GM18519 (cell line): ENCODE results near the gene SCO2.

Source experiments
- ATAC-seq: cut with Tn5 transposase; IDR thresholded peaks from one replicate; pipeline ENCODE4 v1.9.1; 2021; ENCODE audit warnings: mild to moderate bottlenecking, moderate library complexity; ENCODE audit not compliant: unreplicated experiment, low FRiP score

The SCO2 gene

DNA sequence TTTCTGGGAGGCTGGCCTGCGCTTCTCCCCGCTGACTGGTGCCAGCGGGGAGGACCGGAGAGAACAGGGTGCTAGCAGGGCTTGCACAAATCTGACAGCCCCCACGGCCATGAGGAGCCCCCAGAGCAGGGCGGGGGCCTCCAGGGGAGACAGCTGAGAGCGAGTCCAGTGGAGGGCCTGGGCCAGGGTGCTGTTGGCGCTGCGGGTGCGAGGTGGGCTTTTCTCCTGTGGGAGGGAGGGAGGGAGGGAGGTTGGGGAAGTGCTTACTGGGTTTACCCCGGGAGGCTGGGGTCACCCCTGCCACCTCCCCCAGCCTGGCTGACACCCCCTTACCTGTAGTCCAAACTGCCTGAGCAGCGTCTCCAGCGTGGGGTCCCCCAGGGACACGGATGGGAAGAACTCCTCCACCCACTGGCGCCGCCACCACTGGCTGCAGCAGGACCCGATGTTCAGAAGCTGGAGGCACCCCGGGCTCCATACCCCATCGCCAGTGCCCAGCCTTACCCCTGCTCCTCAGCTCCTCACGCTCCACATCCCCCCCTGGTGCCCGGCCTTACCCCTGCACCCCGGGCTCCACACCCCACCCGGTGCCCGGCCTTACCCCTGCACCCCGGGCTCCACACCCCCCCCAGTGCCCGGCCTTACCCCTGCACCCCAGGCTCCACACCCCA, 21.8 kb downstream of the SCO2 start:
- no peak for ATAC-seq

GRCh38 chr22:50502628-50503474, 22.5 kb downstream of the SCO2 start:
- no peak for ATAC-seq

- no peak for ATAC-seq
Measured at GRCh38 chr22:50502096-50502495, 23.3 kb downstream of the SCO2 start.

- ATAC-seq: no peak
Measured at GRCh38 chr22:50500452-50500851, 24.9 kb downstream of the SCO2 start.

- ATAC-seq: no peak
Measured at GRCh38 chr22:50498322-50498890, 27.0 kb downstream of the SCO2 start.

DNA sequence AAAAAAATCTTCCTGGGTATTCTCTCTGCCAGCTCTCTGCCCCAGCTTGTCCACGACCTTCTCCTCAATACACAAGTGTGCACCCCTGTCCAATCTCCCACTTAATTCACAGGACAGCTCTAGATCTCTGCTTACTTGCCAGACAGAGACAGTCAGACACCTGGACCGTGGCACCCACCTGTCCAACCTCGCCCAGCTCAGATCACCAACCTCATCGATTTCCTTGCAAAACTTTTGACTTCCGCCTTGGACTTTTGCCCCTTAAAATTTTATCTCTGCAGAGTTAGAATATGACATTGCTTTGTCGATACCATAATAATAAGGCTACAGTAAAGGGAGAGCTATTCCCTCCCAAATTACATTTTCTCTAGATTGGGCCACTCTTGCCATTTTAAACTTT, 28.3 kb downstream of the SCO2 start:
- ATAC-seq: no peak

GRCh38 chr22:50490531-50491308, 34.7 kb downstream of the SCO2 start:
- ATAC-seq: no peak

GRCh38 chr22:50489363-50490243, 35.8 kb downstream of the SCO2 start:
- ATAC-seq: no peak

- ATAC-seq: no peak
Measured at GRCh38 chr22:50488886-50489285, 36.5 kb downstream of the SCO2 start.

DNA sequence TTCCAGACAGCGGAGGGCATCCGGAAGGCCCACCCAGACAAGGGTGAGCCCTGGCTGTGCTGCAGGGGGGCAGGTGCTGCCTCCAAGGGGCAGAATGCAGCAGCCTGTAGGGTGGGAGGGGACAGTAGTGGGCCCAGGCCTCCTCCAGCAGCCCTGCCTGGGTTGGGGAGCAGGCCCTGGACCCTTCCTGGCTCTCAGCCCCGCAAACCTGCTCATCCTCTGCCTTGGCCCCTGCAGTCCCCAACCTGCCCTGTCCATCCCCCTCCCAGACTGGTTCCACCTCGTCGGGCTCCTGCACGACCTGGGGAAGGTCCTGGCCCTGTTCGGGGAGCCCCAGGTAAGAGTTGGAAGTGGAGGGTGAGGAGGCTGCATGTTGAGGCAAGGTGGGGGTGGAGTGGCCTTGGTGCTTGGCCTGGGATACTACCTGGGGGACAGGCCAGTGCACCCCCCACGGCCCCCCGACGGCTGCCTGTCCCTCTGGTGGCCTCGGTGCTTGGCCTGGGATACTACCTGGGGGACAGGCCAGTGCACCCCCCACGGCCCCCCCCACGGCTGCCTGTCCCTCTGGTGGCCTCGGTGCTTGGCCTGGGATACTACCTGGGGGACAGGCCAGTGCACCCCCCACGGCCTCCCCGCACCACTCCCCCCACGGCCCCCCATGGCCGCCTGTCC, 37.3 kb downstream of the SCO2 start:
- no peak for ATAC-seq

DNA sequence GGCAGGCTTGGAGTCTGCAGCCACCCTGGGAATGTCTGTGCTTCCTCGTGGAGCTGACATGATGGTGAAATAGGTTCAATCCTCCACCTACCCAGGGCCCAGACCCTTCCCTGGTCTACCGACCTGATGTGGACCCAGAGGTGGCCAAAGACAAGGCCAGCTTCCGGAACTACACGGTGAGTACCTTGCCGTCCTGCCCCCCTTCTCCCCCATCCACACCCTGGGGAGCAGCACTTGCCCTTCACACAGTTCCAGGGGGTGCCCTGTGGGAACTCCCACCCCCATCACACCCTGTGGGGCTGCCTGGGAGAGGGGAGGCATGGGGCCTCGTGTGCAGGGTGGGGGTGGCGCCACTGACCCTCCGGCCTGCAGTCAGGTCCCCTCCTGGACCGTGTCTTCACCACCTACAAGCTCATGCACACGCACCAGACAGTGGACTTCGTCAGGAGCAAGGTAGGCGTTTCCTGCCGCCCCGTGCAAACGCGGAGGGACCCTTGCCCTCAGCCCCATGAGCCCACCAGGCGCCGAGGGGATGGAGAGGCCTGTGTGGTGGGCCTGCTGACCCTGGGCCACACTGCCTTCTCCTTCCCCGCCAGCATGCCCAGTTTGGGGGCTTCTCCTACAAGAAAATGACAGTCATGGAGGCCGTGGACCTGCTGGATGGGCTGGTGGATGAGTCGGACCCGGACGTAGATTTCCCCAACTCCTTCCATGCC, 38.0 kb downstream of the SCO2 start:
- ATAC-seq: no peak

DNA sequence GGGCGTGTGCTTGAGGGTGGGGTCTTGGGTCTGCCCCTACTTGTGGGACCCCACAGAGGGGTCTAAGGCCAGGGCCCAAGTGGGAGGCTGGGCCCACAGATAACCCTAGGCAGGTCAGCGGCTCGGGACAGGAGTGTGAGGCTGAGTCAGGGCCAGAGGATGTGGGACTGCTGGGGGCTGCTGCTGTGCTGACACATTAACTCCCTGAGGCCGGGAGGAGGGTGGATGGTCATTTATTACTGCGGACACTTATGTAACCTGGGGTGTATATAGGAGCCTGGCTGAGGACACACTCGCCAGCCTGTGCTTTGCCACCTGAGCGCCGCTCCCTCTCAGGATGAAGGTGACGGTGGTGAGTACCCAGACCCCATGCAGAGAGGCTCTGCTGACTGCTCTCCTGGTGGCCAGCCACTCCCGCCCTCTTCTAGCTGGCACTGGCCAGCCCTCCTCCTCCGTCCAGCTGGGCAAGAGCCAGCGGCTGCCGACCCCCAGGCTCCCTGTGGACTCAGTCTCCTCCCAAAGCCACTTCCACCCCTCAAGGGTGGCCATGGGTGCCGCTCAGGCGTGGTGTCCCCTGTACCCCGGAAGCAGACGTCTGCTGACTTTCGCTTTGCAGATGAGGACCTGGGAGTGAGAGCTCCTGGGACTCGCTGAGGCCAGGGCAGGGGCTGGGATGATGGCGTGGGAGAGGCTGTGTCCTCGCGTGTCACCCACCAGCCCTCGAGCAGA, 38.7 kb downstream of the SCO2 start, which contains the start of gene MIOX:
TSS of gene MIOX (plus strand) at position 299 of the 729 bp plus-strand sequence. CDS start at position 338, 39 bp downstream.
- no peak for ATAC-seq

DNA sequence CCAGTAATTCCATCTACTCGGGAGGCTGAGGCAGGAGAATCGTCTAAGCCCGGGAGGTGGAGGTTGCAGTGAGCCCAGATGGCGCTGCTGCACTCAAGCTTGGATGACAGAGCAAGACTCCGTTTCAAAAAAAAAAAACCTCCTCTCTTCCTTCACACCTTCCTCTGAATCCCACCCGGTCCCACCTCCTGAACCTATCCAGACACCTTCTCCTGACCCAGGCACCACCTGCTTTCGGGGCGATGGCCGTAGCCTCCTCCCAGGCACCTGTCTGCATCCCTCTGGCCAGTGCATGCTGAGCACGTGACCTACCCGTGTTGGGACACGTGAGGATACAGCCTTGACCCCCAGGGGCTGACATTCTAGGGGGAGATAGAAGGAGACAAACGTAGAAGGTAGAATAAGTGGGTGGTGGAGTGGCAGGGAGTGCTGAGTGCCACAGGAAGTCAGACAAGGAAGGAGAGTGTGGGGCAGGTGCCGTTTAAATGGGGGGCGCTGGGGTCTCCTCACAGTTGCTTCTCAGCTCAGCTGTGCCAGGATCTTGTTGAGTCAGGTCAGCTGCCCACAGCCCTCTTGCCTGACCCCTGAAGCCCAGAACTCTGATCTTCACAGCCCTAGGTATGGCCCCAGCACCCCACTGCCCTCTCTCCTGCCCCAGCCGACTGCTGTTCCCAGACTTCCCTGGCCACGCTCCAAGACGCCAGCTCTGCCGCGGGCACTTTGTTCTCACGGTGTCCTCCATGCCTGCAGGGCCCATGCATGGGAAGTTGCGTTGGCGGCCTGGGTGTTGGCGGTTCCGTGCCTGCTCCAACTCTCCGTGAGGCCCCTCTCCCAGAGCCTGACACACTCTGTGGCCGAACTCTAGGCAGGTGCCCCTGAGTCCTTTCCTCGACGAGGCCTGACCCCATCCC, 39.9 kb downstream of the SCO2 start:
- no peak for ATAC-seq

DNA sequence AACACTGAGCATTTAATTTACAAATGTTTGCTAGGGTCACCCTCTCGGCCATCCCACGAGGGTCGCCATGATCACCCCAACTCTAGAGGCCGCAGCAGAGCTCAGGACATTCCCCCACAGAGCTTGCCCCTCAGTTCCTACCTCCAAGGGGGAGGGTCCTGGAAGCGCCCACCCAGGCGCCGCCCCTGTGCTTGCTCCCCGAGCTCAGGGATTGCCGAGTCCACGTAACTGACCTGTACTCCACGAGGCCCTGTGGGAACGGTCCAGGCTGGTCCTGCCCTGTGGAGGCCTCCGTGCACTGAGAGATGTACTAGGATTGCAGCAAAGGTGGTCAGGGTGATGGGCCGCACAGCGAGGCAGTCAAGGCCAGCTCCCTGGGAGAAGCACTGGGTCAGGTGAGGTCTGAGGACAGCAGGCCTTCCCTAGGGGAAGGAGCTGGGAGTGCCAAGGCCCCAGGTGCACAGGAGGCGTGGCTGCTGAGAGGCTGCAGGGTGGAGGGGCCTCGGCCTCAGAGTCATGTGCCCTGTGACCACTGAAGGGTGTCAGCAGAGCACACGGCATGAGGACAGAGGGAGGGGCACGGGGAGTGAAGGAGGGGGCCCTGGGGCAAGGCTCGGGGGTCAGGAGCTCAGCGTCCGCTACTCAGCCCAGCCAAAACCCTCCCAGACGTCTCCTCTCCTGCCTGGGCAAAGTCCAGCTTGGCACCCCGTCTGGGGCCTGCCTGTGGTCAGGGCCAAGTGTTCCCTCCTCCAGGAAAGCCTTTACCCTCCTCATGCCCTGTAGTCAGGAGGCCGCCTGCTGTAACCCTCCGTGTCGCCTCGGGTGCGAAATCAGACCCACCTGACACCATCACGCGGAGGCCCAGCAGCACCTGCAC, 41.2 kb downstream of the SCO2 start:
- ATAC-seq: no peak

DNA sequence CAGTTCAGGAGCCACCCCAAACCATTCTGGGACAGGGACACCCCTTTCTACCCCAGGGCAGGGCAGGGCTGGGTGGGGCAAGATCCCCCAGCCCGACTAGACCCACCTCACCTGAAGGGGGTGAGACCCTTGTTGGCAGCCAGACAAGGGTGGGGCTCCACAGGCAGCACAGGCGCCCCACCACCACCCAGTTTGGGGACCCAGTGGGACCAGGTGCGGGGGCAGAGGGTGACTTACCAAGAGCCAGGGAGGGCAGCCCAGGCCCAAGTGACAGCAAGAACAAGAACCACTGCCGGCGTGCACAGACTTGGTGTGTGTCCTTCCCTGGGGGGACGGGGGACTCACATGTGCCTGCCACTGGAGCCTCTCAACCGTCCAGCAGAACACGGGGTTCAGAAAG, 41.8 kb downstream of the SCO2 start:
- ATAC-seq: no peak

GRCh38 chr22:50483106-50483505, 42.3 kb downstream of the SCO2 start:
- ATAC-seq: no peak
